H9 (cell line): ENCODE data around the gene NAT16. TPM values are rescaled to one million over a fixed set of nuclear protein-coding genes. Genes with fewer than 3 reads are reported as not detected.

Source experiments
- DNase-seq: peaks from one replicate; pipeline ENCODE4 v3.0.0-alpha.2; 2017
- H2AFZ ChIP-seq: one replicate; pipeline ENCODE4 v1.6.1; 2013; ENCODE audit warnings: mild to moderate bottlenecking, low read length, control low read depth, moderate library complexity
- H2AK5ac ChIP-seq: 2 replicates; pipeline ENCODE4 v1.6.1; 2013; ENCODE audit warnings: low read length, control low read depth, mixed read lengths; ENCODE audit not compliant: insufficient read length
- H2BK120ac ChIP-seq: one replicate; pipeline ENCODE4 v1.6.1; 2013; ENCODE audit warnings: low read depth, mild to moderate bottlenecking, low read length, control low read depth, inconsistent platforms; ENCODE audit not compliant: poor library complexity, severe bottlenecking
- H2BK12ac ChIP-seq: 2 replicates; pipeline ENCODE4 v1.6.1; 2013; ENCODE audit warnings: low read length, control low read depth, mixed read lengths, low read depth; ENCODE audit not compliant: insufficient read length
- H2BK15ac ChIP-seq: 2 replicates; pipeline ENCODE4 v1.6.1; 2013; ENCODE audit warnings: low read depth, low read length, control low read depth
- H2BK20ac ChIP-seq: one replicate; pipeline ENCODE4 v1.6.1; 2013; ENCODE audit warnings: low read depth, mild to moderate bottlenecking, low read length, control low read depth, inconsistent platforms; ENCODE audit not compliant: poor library complexity, severe bottlenecking
- H2BK5ac ChIP-seq: 2 replicates; pipeline ENCODE4 v1.6.1; 2013; ENCODE audit warnings: low read length, control low read depth, mixed read lengths; ENCODE audit not compliant: insufficient read length
- H3K14ac ChIP-seq: 2 replicates; pipeline ENCODE4 v1.6.1; 2013; ENCODE audit warnings: low read length, control low read depth; ENCODE audit not compliant: insufficient read depth
- H3K18ac ChIP-seq: 2 replicates; pipeline ENCODE4 v1.6.1; 2013; ENCODE audit warnings: low read depth, mild to moderate bottlenecking, mixed read lengths, low read length, control low read depth; ENCODE audit not compliant: insufficient read length
- H3K23ac ChIP-seq: 2 replicates; pipeline ENCODE4 v1.6.1; 2013; ENCODE audit warnings: low read length, control low read depth, mixed read lengths, low read depth; ENCODE audit not compliant: insufficient read length
- H3K23me2 ChIP-seq: 2 replicates; pipeline ENCODE4 v1.6.1; 2013; ENCODE audit warnings: low read depth, mild to moderate bottlenecking, mixed read lengths, low read length, control low read depth; ENCODE audit not compliant: insufficient read length, poor library complexity, severe bottlenecking
- H3K27ac ChIP-seq: 2 replicates; pipeline ENCODE4 v1.5.1; 2013; ENCODE audit warnings: low read length, control low read depth, mixed read lengths, low read depth; ENCODE audit not compliant: insufficient read length
- H3K27me3 ChIP-seq: 2 replicates; pipeline ENCODE4 v1.6.1; 2013; ENCODE audit warnings: low read length, control low read depth, inconsistent platforms; ENCODE audit not compliant: insufficient read depth
- H3K4ac ChIP-seq: 2 replicates; pipeline ENCODE4 v1.6.1; 2013; ENCODE audit warnings: low read depth, mild to moderate bottlenecking, control low read depth, inconsistent platforms, low read length, moderate library complexity
- H3K4me1 ChIP-seq: 2 replicates; pipeline ENCODE4 v1.6.1; 2013; ENCODE audit warnings: low read length, control low read depth, inconsistent platforms; ENCODE audit not compliant: insufficient read depth
- H3K4me2 ChIP-seq: 2 replicates; pipeline ENCODE4 v1.6.1; 2013; ENCODE audit warnings: low read length, control low read depth, mixed read lengths; ENCODE audit not compliant: insufficient read length, insufficient read depth
- H3K56ac ChIP-seq: 2 replicates; pipeline ENCODE4 v1.6.1; 2013; ENCODE audit warnings: low read depth, mild to moderate bottlenecking, mixed read lengths, low read length, control low read depth; ENCODE audit not compliant: insufficient read length
- H3K79me1 ChIP-seq: 2 replicates; pipeline ENCODE4 v1.6.1; 2013; ENCODE audit warnings: low read depth, mild to moderate bottlenecking, moderate library complexity, low read length, control low read depth, inconsistent platforms; ENCODE audit not compliant: insufficient read depth, poor library complexity, severe bottlenecking
- H3K79me2 ChIP-seq: 2 replicates; pipeline ENCODE4 v1.6.1; 2013; ENCODE audit warnings: low read length, control low read depth, inconsistent platforms; ENCODE audit not compliant: insufficient read depth
- H3K9ac ChIP-seq: 2 replicates; pipeline ENCODE4 v1.6.1; 2013; ENCODE audit warnings: low read length, control low read depth, mixed read lengths; ENCODE audit not compliant: insufficient read length; ENCODE audit errors: extremely low read depth
- H3K9me3 ChIP-seq: one replicate; pipeline ENCODE4 v1.6.1; 2013; ENCODE audit warnings: low read depth, low read length, inconsistent platforms; ENCODE audit not compliant: control insufficient read depth
- H3T11ph ChIP-seq: one replicate; pipeline ENCODE4 v1.6.1; 2013; ENCODE audit warnings: mild to moderate bottlenecking, low read length, control low read depth, inconsistent platforms
- H4K20me1 ChIP-seq: one replicate; pipeline ENCODE4 v1.6.1; 2013; ENCODE audit not compliant: control insufficient read depth, insufficient read length, insufficient read depth
- H4K5ac ChIP-seq: 2 replicates; pipeline ENCODE4 v1.6.1; 2013; ENCODE audit warnings: low read depth, mild to moderate bottlenecking, mixed read lengths, low read length, control low read depth; ENCODE audit not compliant: insufficient read length
- H4K8ac ChIP-seq: replicated peaks from 2 replicates; pipeline ENCODE4 v1.6.1; 2013; ENCODE audit warnings: low read length, control low read depth, mixed read lengths, low read depth; ENCODE audit not compliant: insufficient read length
- H4K91ac ChIP-seq: 2 replicates; pipeline ENCODE4 v1.6.1; 2013; ENCODE audit warnings: low read depth, mild to moderate bottlenecking, moderate library complexity, mixed read lengths, low read length, control low read depth; ENCODE audit not compliant: insufficient read length
- H3K27ac Mint-ChIP-seq, 3 experiments: 2 replicates in 2 of 3; 3 replicates in 1 of 3; pipeline ENCODE4 v1.8.0; 2020 to 2021; ENCODE audit warnings: mixed read lengths in 3 of 3, mild to moderate bottlenecking in 1 of 3, moderate library complexity in 1 of 3
- H3K27me3 Mint-ChIP-seq: 2 replicates; pipeline ENCODE4 v1.8.0; 2021; ENCODE audit warnings: low read depth, mild to moderate bottlenecking, moderate library complexity, mixed read lengths
- H3K36me3 Mint-ChIP-seq, 3 experiments: 2 replicates in 2 of 3; 3 replicates in 1 of 3; pipeline ENCODE4 v1.8.0; 2020 to 2021; ENCODE audit warnings: low read depth in 3 of 3, mixed read lengths in 3 of 3; ENCODE audit not compliant: insufficient read depth in 1 of 3
- H3K4me1 Mint-ChIP-seq, 2 experiments: 2 replicates each; pipeline ENCODE4 v1.8.0; 2020; ENCODE audit warnings: mixed read lengths in 2 of 2
- H3K4me3 Mint-ChIP-seq, 2 experiments: 2 replicates in 1 of 2; 3 replicates in 1 of 2; pipeline ENCODE4 v1.8.0; 2020 to 2021; ENCODE audit warnings: mild to moderate bottlenecking in 2 of 2, mixed read lengths in 2 of 2, moderate library complexity in 1 of 2
- H3K9me3 Mint-ChIP-seq, 2 experiments: 2 replicates in 1 of 2; 3 replicates in 1 of 2; pipeline ENCODE4 v1.8.0; 2020; ENCODE audit warnings: mild to moderate bottlenecking in 2 of 2, mixed read lengths in 2 of 2, moderate library complexity in 1 of 2
- WGBS: extraction: QIAGEN DNeasy Blood & Tissue Kit; methylation state at CpG from one replicate; pipeline ENCODE4 v1.1.7; 2013; ENCODE audit warnings: missing lambda C conversion rate, low lambda C conversion rate, mixed read lengths; ENCODE audit not compliant: insufficient read length; ENCODE audit errors: extremely low coverage; 5-methylcytosine and 5-hydroxymethylcytosine counted together
- total RNA-seq: library from RNA; stranded (reverse); gene quantifications from 2 replicates; pipeline ENCODE4 v1.2.1, GENCODE V29; 2021
- TF ChIP-seq, protein P1 (sequence below): fragments of 200-600 bp; sonication (generic); conservative IDR thresholded peaks from 3 replicates; pipeline ENCODE4 v1.8.0; 2021; ENCODE audit warnings: antibody characterized with exemption, mild to moderate bottlenecking

Gene NAT16
- total RNA-seq, 1 experiment from 2014 or later: 0.50 TPM

DNA sequence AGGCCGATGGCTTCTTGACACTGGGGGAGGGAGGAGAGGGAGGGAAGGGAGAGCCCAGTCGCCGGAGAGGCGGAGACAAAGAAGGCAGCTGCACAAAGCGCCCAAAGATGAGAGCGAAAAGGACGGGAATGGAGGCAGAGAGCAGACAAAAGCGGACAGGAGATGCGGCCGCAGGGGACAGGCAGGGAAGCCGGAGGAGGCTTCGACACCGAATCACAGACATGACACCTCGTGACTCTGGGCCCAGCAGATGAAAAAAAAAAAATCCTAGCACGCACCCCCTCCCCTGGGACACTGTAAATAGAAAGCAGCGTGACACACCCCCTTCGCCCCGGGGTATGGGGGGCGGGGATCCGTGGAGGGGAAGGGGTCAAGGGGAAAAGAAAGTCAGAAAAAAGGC lies 976 bp downstream of the NAT16 start:
- WGBS: no CpG with 5 or more reads among the region's 20 CpGs
- Mint-ChIP-seq H3K36me3 (no peaks in the 10 kb centered on the region), H3K4me3 (peak overlapping the region; percentile 61 to 90), H3K4me1 (peaks cover 19 to 23% of the 10 kb centered on the region in 2 experiments), H3K9me3 (peaks cover 0 to 2% of the 10 kb centered on the region in 2 experiments; a peak in 2 of 5 replicates), H3K27me3 (peaks cover 81% of the 10 kb centered on the region), H3K27ac (no peak overlapping the region)
- Histone ChIP-seq H2BK5ac (no peak overlapping the region), H2BK12ac (no peak overlapping the region), H3K79me1 (no peaks in the 10 kb centered on the region), H3K23ac (no peak overlapping the region), H4K8ac (no peak overlapping the region), H3K14ac (no peak overlapping the region), H3K9me3 (no peaks in the 10 kb centered on the region), H3K4me2 (peak overlapping the region; percentile 91), H4K91ac (no peak overlapping the region), H2AFZ (no peak overlapping the region), H3K23me2 (peaks cover 21% of the 10 kb centered on the region), H2BK120ac (no peak overlapping the region), H3K4ac (no peak overlapping the region), H3K18ac (no peak overlapping the region), H3T11ph (no peak overlapping the region), H3K27me3 (peaks cover 31% of the 10 kb centered on the region; the same call in 1 of the 2 replicates), H4K5ac (no peak overlapping the region), H3K4me1 (no peaks in the 10 kb centered on the region; the same call in 1 of the 2 replicates), H4K20me1 (no peaks in the 10 kb centered on the region), H3K79me2 (no peaks in the 10 kb centered on the region), H3K56ac (no peak overlapping the region), H3K9ac (no peak overlapping the region), H2AK5ac (no peak overlapping the region), H3K27ac (no peak overlapping the region), H2BK15ac (no peak overlapping the region), H2BK20ac (no peak overlapping the region)
- DNase-seq: no peak
- TF ChIP-seq, protein P1, sequence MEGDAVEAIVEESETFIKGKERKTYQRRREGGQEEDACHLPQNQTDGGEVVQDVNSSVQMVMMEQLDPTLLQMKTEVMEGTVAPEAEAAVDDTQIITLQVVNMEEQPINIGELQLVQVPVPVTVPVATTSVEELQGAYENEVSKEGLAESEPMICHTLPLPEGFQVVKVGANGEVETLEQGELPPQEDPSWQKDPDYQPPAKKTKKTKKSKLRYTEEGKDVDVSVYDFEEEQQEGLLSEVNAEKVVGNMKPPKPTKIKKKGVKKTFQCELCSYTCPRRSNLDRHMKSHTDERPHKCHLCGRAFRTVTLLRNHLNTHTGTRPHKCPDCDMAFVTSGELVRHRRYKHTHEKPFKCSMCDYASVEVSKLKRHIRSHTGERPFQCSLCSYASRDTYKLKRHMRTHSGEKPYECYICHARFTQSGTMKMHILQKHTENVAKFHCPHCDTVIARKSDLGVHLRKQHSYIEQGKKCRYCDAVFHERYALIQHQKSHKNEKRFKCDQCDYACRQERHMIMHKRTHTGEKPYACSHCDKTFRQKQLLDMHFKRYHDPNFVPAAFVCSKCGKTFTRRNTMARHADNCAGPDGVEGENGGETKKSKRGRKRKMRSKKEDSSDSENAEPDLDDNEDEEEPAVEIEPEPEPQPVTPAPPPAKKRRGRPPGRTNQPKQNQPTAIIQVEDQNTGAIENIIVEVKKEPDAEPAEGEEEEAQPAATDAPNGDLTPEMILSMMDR: no peak
